ENCODE measurements around the gene THSD4. TPM values are rescaled to one million over a fixed set of nuclear protein-coding genes. Genes with fewer than 3 reads are reported as not detected.

THSD4 gene
- total and polyA plus RNA-seq, 2 of the 4 experiments (the other 2 are of a cell fraction): 25.5 to 31.1 TPM

- Histone ChIP-seq H2BK20ac (ENCODE audit: low read depth, low read length) (no peak overlapping the region), H3K9ac (ENCODE audit: low read depth, low read length) (no peak overlapping the region), H3K14ac (replicated peaks; ENCODE audit: low read depth, low read length) (no peak overlapping the region), H3K4me1 (ENCODE audit: control insufficient read depth, insufficient read depth, low read length) (no peaks in the 10 kb centered on the region), H3K4me3 (ENCODE audit: insufficient read depth, low read depth, low read length) (no peak overlapping the region), H4K20me1 (ENCODE audit: insufficient read depth, low read length) (no peaks in the 10 kb centered on the region), H3K18ac (ENCODE audit: low read depth, low read length) (no peak overlapping the region), H4K5ac (ENCODE audit: low read depth, low read length) (no peak overlapping the region), H3K23ac (ENCODE audit: low read depth, low read length) (no peak overlapping the region), H3K4me2 (ENCODE audit: low read depth, low read length) (no peak overlapping the region), H3K36me3 (ENCODE audit: control insufficient read depth, insufficient read depth, low read length) (peaks cover 15% of the 10 kb centered on the region), H2BK5ac (ENCODE audit: low read depth, low read length, poor library complexity, severe bottlenecking) (no peak overlapping the region), H3K27ac (ENCODE audit: insufficient read depth, low read length) (no peak overlapping the region), H3K9me3 (ENCODE audit: control insufficient read depth, insufficient read depth, low read length) (no peaks in the 10 kb centered on the region), H2AFZ (replicated peaks; ENCODE audit: low read length, poor library complexity) (no peak overlapping the region), H3K56ac (ENCODE audit: extremely low read depth, insufficient read depth, low read length) (no peak overlapping the region), H3K4ac (ENCODE audit: low read depth, low read length) (no peak overlapping the region), H2BK15ac (ENCODE audit: low read depth, low read length) (no peak overlapping the region), H3K79me1 (ENCODE audit: low read depth in 1 of 2, low read length in 2 of 2) (no peaks in the 10 kb centered on the region), H3K9me1 (ENCODE audit: insufficient read depth, low read length) (peaks cover 9% of the 10 kb centered on the region; the same call in 1 of the 2 replicates), H2AK5ac (ENCODE audit: low read depth, low read length) (no peak overlapping the region), H2BK120ac (ENCODE audit: low read depth, low read length) (no peak overlapping the region), H4K91ac (ENCODE audit: insufficient read depth, low read depth, low read length) (no peak overlapping the region), H3K27me3 (ENCODE audit: control insufficient read depth, insufficient read depth, low read length) (no peaks in the 10 kb centered on the region), H4K8ac (ENCODE audit: low read depth in 2 of 2, low read length in 2 of 2) (no peak overlapping the region), H2AK9ac (replicated peaks; ENCODE audit: low read depth, low read length, poor library complexity) (no peak overlapping the region)
- TF ChIP-seq USF2 (IDR thresholded peaks at IDR 0.05; ENCODE audit: low read depth, low read length) (no peak), MAFK (IDR thresholded peaks at IDR 0.05; ENCODE audit: low read depth, low read length) (no peak), MAZ (IDR thresholded peaks at IDR 0.05; ENCODE audit: borderline replicate concordance, low read depth, low read length) (no peak), NFE2L2 (IDR thresholded peaks at IDR 0.05; ENCODE audit: low read depth, low read length) (no peak), RAD21 (IDR thresholded peaks at IDR 0.05; ENCODE audit: low read length) (no peak), FOS (IDR thresholded peaks at IDR 0.05; ENCODE audit: low read depth, low read length) (no peak), CEBPB (IDR thresholded peaks at IDR 0.05; ENCODE audit: low read depth, low read length) (no peak), CTCF (conservative IDR thresholded peaks at IDR 0.05; ENCODE audit: low read depth, low read length) (no peak), POLR2A (IDR thresholded peaks at IDR 0.05; ENCODE audit: low read depth, low read length) (no peak), BHLHE40 (IDR thresholded peaks at IDR 0.05; ENCODE audit: low read depth, low read length) (no peak), RFX5 (IDR thresholded peaks at IDR 0.05; ENCODE audit: low read depth, low read length) (no peak), SMC3 (IDR thresholded peaks at IDR 0.05; ENCODE audit: low read depth, low read length) (no peak), RCOR1 (IDR thresholded peaks at IDR 0.05; ENCODE audit: insufficient replicate concordance, low read length) (no peak), MXI1 (IDR thresholded peaks at IDR 0.05; ENCODE audit: borderline replicate concordance, low read depth, low read length) (no peak)
- in situ Hi-C loops (cut with MboI; ENCODE audit: low sequenced_read_pairs) (no loop called here), intact Hi-C loops (cut with micrococcal nuclease) (no loop called here), dilution Hi-C loops (cut with HindIII; ENCODE audit: low sequenced_read_pairs, unreplicated experiment) (no loop called here)
- POLR2A ChIA-PET (ENCODE audit: unreplicated experiment): no interaction called here
- no TSS peak for BruUV-seq (replicated peaks)
- no peak for DNase-seq
- no peak for ATAC-seq (ENCODE audit: low read depth)
- CTCF ChIA-PET: no interaction called here
- WGBS, 2 experiments (ENCODE audit: extremely low coverage in 2 of 2, insufficient read length in 1 of 2): 100% methylated on average over 1 of the region's 5 CpGs; no CpG with 5 or more reads in 1 of the 2 experiments
Measured at GRCh38 chr15:71346464-71346863, 231.2 kb downstream of the THSD4 start.

Data from IMR-90 (cell line).